ENCODE data around the gene TSPOAP1. TPM values are rescaled to one million over a fixed set of nuclear protein-coding genes. Genes with fewer than 3 reads are reported as not detected.

The TSPOAP1 gene
- total RNA-seq, 1 donor from 2014 or later = 27.9 TPM

GRCh38 chr17:58280480-58281217 lies 47.9 kb downstream of the TSPOAP1 start, which contains the start of gene MPO:
Gene MPO (minus strand): TSS chr17:58280935. CDS start chr17:58280758, 177 bp downstream.
- no peak for TF ChIP-seq CTCF (conservative IDR thresholded peaks at IDR 0.05)
- no peak within 1 kb of the TSS for H3K27ac Mint-ChIP-seq (ENCODE audit: unreplicated experiment)
- DNase-seq (ENCODE audit: low read depth, low spot score) = no peak
- H3K9me3 Mint-ChIP-seq = no peaks in the 10 kb centered on the region
- peaks cover 10% of the 10 kb centered on the region for H3K27me3 Mint-ChIP-seq (ENCODE audit: low read depth)
- no peaks in the 10 kb centered on the region for H3K36me3 Mint-ChIP-seq (ENCODE audit: low read depth)
- no peak within 1 kb of the TSS for H3K4me3 Mint-ChIP-seq
- no peaks in the 10 kb centered on the region for H3K4me1 Mint-ChIP-seq

GRCh38 chr17:58279736-58280479 lies 48.7 kb downstream of the TSPOAP1 start:
- Mint-ChIP-seq H3K27ac (ENCODE audit: unreplicated experiment) (no peak overlapping the region), H3K27me3 (ENCODE audit: low read depth) (peaks cover 7% of the 10 kb centered on the region), H3K36me3 (ENCODE audit: low read depth) (no peaks in the 10 kb centered on the region), H3K9me3 (no peaks in the 10 kb centered on the region), H3K4me3 (no peak overlapping the region), H3K4me1 (no peaks in the 10 kb centered on the region)
- DNase-seq (ENCODE audit: low read depth, low spot score) = no peak
- no peak for TF ChIP-seq CTCF (conservative IDR thresholded peaks at IDR 0.05)

GRCh38 chr17:58279016-58279711 lies 49.4 kb downstream of the TSPOAP1 start:
- Mint-ChIP-seq H3K27me3 (ENCODE audit: low read depth) (peaks cover 3% of the 10 kb centered on the region), H3K9me3 (no peaks in the 10 kb centered on the region), H3K36me3 (ENCODE audit: low read depth) (no peaks in the 10 kb centered on the region), H3K4me1 (no peaks in the 10 kb centered on the region), H3K27ac (ENCODE audit: unreplicated experiment) (no peak overlapping the region), H3K4me3 (no peak overlapping the region)
- no peak for DNase-seq (ENCODE audit: low read depth, low spot score)
- TF ChIP-seq CTCF (conservative IDR thresholded peaks at IDR 0.05) = no peak

GRCh38 chr17:58278661-58279015 lies 50.0 kb downstream of the TSPOAP1 start:
- H3K27ac Mint-ChIP-seq (ENCODE audit: unreplicated experiment) = no peak overlapping the region
- no peaks in the 10 kb centered on the region for H3K9me3 Mint-ChIP-seq
- no peak for DNase-seq (ENCODE audit: low read depth, low spot score)
- H3K27me3 Mint-ChIP-seq (ENCODE audit: low read depth) = peaks cover 3% of the 10 kb centered on the region
- H3K4me1 Mint-ChIP-seq = no peaks in the 10 kb centered on the region
- no peak overlapping the region for H3K4me3 Mint-ChIP-seq
- no peaks in the 10 kb centered on the region for H3K36me3 Mint-ChIP-seq (ENCODE audit: low read depth)
- TF ChIP-seq CTCF (conservative IDR thresholded peaks at IDR 0.05) = no peak

GRCh38 chr17:58277802-58278595 lies 50.6 kb downstream of the TSPOAP1 start:
- Mint-ChIP-seq H3K4me3 (no peak overlapping the region), H3K36me3 (ENCODE audit: low read depth) (no peaks in the 10 kb centered on the region), H3K27me3 (ENCODE audit: low read depth) (peaks cover 3% of the 10 kb centered on the region), H3K4me1 (no peaks in the 10 kb centered on the region), H3K9me3 (no peaks in the 10 kb centered on the region), H3K27ac (ENCODE audit: unreplicated experiment) (no peak overlapping the region)
- no peak for DNase-seq (ENCODE audit: low read depth, low spot score)
- no peak for TF ChIP-seq CTCF (conservative IDR thresholded peaks at IDR 0.05)
